SU-DHL-6 (cell line): ENCODE data around the gene PARP3.

Experiments used
- EZH2phosphoT487 ChIP-seq: fragments of 200-600 bp; sonication (generic), shearing (Covaris generic); conservative IDR thresholded peaks from 2 replicates; pipeline ENCODE4 v1.6.1; 2018; ENCODE audit warnings: mild to moderate bottlenecking, antibody characterized with exemption, low read length, moderate library complexity, mixed read lengths
- TF ChIP-seq, protein P1 (sequence below): fragments of 200-600 bp; sonication (generic); IDR thresholded peaks from one replicate; pipeline ENCODE4 v1.5.1; 2017; ENCODE audit warnings: antibody characterized with exemption, mild to moderate bottlenecking, low read length, moderate library complexity; ENCODE audit not compliant: insufficient read depth, poor library complexity, severe bottlenecking

DNA sequence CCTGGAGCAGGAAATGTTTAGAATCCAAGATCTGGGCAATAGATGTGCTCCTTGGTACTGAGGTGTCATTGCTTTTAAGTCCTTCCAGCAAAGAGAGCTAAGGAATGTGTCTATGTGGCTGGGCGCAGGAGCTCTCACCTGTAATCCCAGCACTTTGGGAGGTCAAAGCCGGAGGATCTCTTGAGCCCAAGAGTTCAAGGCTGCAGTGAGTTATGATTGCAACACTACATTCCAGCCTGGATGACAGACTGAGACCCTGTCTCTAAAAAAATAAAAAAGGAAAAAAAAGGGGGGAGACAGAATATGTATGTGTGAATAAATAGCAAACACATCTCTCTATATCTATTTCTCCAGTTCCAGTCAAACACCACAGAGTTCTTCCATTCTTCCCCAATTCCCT lies 8.7 kb downstream of the PARP3 start:
- TF ChIP-seq EZH2phosphoT487 = no peak
- TF ChIP-seq, protein P1, sequence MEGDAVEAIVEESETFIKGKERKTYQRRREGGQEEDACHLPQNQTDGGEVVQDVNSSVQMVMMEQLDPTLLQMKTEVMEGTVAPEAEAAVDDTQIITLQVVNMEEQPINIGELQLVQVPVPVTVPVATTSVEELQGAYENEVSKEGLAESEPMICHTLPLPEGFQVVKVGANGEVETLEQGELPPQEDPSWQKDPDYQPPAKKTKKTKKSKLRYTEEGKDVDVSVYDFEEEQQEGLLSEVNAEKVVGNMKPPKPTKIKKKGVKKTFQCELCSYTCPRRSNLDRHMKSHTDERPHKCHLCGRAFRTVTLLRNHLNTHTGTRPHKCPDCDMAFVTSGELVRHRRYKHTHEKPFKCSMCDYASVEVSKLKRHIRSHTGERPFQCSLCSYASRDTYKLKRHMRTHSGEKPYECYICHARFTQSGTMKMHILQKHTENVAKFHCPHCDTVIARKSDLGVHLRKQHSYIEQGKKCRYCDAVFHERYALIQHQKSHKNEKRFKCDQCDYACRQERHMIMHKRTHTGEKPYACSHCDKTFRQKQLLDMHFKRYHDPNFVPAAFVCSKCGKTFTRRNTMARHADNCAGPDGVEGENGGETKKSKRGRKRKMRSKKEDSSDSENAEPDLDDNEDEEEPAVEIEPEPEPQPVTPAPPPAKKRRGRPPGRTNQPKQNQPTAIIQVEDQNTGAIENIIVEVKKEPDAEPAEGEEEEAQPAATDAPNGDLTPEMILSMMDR = no peak
